Gastrocnemius medialis (tissue), 4 donors: ENCODE results near the gene CD300H.

Experiments used
- CTCF ChIP-seq, 5 experiments: fragments of 450-650 bp in 3 of 5; fragments of 200-600 bp in 2 of 5; sonication (generic) in 2 of 5; IDR thresholded peaks in 4 of 5; conservative IDR thresholded peaks in 1 of 5; 1 replicate in 4 of 5; 2 replicates in 1 of 5; pipeline ENCODE4 v1.5.1; 2016 to 2019; ENCODE audit warnings: antibody characterized with exemption in 5 of 5, mild to moderate bottlenecking in 3 of 5, moderate library complexity in 3 of 5
- POLR2A ChIP-seq, 2 donors: fragments of 450-650 bp; IDR thresholded peaks; one replicate each; pipeline ENCODE4 v1.6.1; 2017; ENCODE audit warnings: antibody characterized with exemption in 2 of 2, mild to moderate bottlenecking in 2 of 2, moderate library complexity in 2 of 2

- TF ChIP-seq CTCF (IDR thresholded peaks at IDR 0.05 in 4 of 5, conservative IDR thresholded peaks at IDR 0.05 in 1 of 5) (no peak), POLR2A (IDR thresholded peaks at IDR 0.05) (no peak)
Observed at GRCh38 chr17:74608511-74608910, 41.2 kb upstream of the CD300H start.
